B cell (primary cell): ENCODE data around the gene TALDO1. TPM values are rescaled to one million over a fixed set of nuclear protein-coding genes. Genes with fewer than 3 reads are reported as not detected.
"Not testable (repeated sequence)": the region's sequence is repeated elsewhere in the genome, so short reads cannot be mapped to it uniquely, and the experiment has no call there.

Experiments used
- ATAC-seq: fragments of 200-7000 bp; cut with Tn5 transposase; one replicate; pipeline ENCODE4 v1.10.0; 2021; ENCODE audit warnings: low read depth, mild to moderate bottlenecking, moderate number of reproducible peaks, moderate library complexity
- CTCF ChIA-PET: fragments of 350-600 bp; sonication (Branson Sonifier 250); formaldehyde crosslinking; loops from one replicate; lab custom pipeline; 2021; ENCODE audit warnings: antibody characterized with exemption, inconsistent platforms; lab: Charles Lee
- POLR2A ChIA-PET: fragments of 350-600 bp; sonication (Branson Sonifier 250); formaldehyde crosslinking; loops from one replicate; lab custom pipeline; 2021; ENCODE audit warnings: antibody characterized with exemption; lab: Charles Lee
- DNase-seq: peaks from one replicate; pipeline ENCODE4 v3.0.0; 2013
- H2AFZ ChIP-seq: 2 replicates; pipeline ENCODE4 v1.6.1; 2012; ENCODE audit warnings: mild to moderate bottlenecking, low read depth, low read length; ENCODE audit not compliant: insufficient read depth, poor library complexity, severe bottlenecking
- H3K27ac ChIP-seq, 2 donors: 1 replicate in 1 of 2; 2 replicates in 1 of 2; pipeline ENCODE4 v1.5.1; 2012 to 2013; ENCODE audit warnings: low read length in 2 of 2, mild to moderate bottlenecking in 2 of 2, moderate library complexity in 1 of 2
- H3K27me3 ChIP-seq, 4 experiments: fragments of 200-600 bp in 1 of 4; sonication (generic) in 1 of 4; replicated peaks in 1 of 4; 1 replicate in 2 of 4; 2 replicates in 2 of 4; pipeline versions ENCODE4 v1.6.1 to v1.7.0; 2013 to 2016; ENCODE audit warnings: low read length in 3 of 4, mild to moderate bottlenecking in 2 of 4, mixed read lengths in 1 of 4, moderate library complexity in 1 of 4; ENCODE audit not compliant: insufficient read depth in 4 of 4, control insufficient read depth in 3 of 4; ENCODE audit errors: control extremely low read depth in 1 of 4
- H3K36me3 ChIP-seq, 2 experiments: replicated peaks in 1 of 2; 1 replicate in 1 of 2; 2 replicates in 1 of 2; pipeline versions ENCODE4 v1.6.1 to v1.7.1; 2013; ENCODE audit warnings: low read length in 1 of 2; ENCODE audit not compliant: insufficient read depth in 2 of 2, control insufficient read depth in 1 of 2; ENCODE audit errors: control extremely low read depth in 1 of 2, extremely low read depth in 1 of 2
- H3K4me1 ChIP-seq, 2 donors: fragments of 200-600 bp in 1 of 2; sonication (generic) in 1 of 2; 1 replicate in 1 of 2; 2 replicates in 1 of 2; pipeline versions ENCODE4 v1.5.1 to v1.6.1; 2013 to 2017; ENCODE audit warnings: low read length in 2 of 2; ENCODE audit not compliant: control insufficient read depth in 2 of 2, insufficient read depth in 2 of 2
- H3K4me2 ChIP-seq: replicated peaks from 2 replicates; pipeline ENCODE3; 2012; ENCODE audit warnings: mild to moderate bottlenecking, low read depth, low read length; ENCODE audit not compliant: poor library complexity, severe bottlenecking
- H3K4me3 ChIP-seq, 5 experiments: fragments of 200-600 bp in 1 of 5; sonication (generic) in 1 of 5; 1 replicate in 3 of 5; 2 replicates in 2 of 5; pipeline versions ENCODE4 v1.5.1 to v1.7.0; 2011 to 2016; ENCODE audit warnings: low read length in 4 of 5, mild to moderate bottlenecking in 4 of 5, low read depth in 2 of 5, control low read depth in 1 of 5, moderate library complexity in 1 of 5; ENCODE audit not compliant: insufficient read depth in 1 of 5; ENCODE audit errors: control extremely low read depth in 1 of 5, extremely low read depth in 1 of 5
- H3K79me2 ChIP-seq: fragments of 200-600 bp; sonication (generic); one replicate; pipeline ENCODE4 v1.6.0; 2016; ENCODE audit warnings: low read length; ENCODE audit not compliant: control insufficient read depth, insufficient read depth
- H3K9ac ChIP-seq: fragments of 200-600 bp; sonication (generic); 2 replicates; pipeline ENCODE4 v1.6.1; 2017; ENCODE audit warnings: mild to moderate bottlenecking, low read length, moderate library complexity
- H3K9me3 ChIP-seq, 3 donors: one replicate each; pipeline versions ENCODE4 v1.6.1 to v1.7.1; 2013; ENCODE audit warnings: low read length in 2 of 3; ENCODE audit not compliant: control insufficient read depth in 2 of 3, insufficient read depth in 1 of 3; ENCODE audit errors: control extremely low read depth in 1 of 3
- H4K20me1 ChIP-seq: 2 replicates; pipeline ENCODE4 v1.6.0; 2012; ENCODE audit warnings: mild to moderate bottlenecking, low read length; ENCODE audit not compliant: insufficient read depth, control insufficient read depth, poor library complexity, severe bottlenecking
- H3K27ac Mint-ChIP-seq: one replicate; pipeline ENCODE4 v1.8.0; 2021; ENCODE audit warnings: mixed read lengths
- H3K27me3 Mint-ChIP-seq: one replicate; pipeline ENCODE4 v1.8.0; 2021; ENCODE audit warnings: mixed read lengths
- H3K4me1 Mint-ChIP-seq: one replicate; pipeline ENCODE4 v1.8.0; 2021; ENCODE audit warnings: mixed read lengths
- H3K4me3 Mint-ChIP-seq: one replicate; pipeline ENCODE4 v1.8.0; 2021; ENCODE audit warnings: mixed read lengths
- H3K9me3 Mint-ChIP-seq: one replicate; pipeline ENCODE4 v1.8.0; 2022; ENCODE audit warnings: mixed read lengths; ENCODE audit not compliant: insufficient read depth
- CTCF ChIP-seq: fragments of 200-600 bp; IDR thresholded peaks from one replicate; pipeline ENCODE4 v1.8.0; 2022; ENCODE audit warnings: antibody characterized with exemption, mild to moderate bottlenecking
- EZH2 ChIP-seq: IDR thresholded peaks from 2 replicates; pipeline ENCODE4 v1.6.1; 2012; ENCODE audit warnings: borderline replicate concordance, low read depth, mild to moderate bottlenecking, moderate library complexity, low read length; ENCODE audit not compliant: insufficient read depth, poor library complexity, severe bottlenecking
- WGBS: methylation state at CpG from one replicate; pipeline ENCODE4 v1.1.5; 2013; ENCODE audit warnings: missing lambda C conversion rate; ENCODE audit not compliant: insufficient coverage; 5-methylcytosine and 5-hydroxymethylcytosine counted together
- intact Hi-C: fragments of 100-400 bp; cut with micrococcal nuclease; formaldehyde crosslinking; loops from one replicate; pipeline ENCODE4 v1.10.0; 2022
- polyA plus RNA-seq: library from polyadenylated mRNA; depleted of rRNA; stranded (reverse); fragments of >200 nt; gene quantifications from 2 replicates; pipeline ENCODE4 v1.2.3, GENCODE V29; 2012
- total RNA-seq, 2 donors: library from RNA; stranded (reverse); fragments of 120-200 nt in 1 of 2; gene quantifications; 1 replicate in 1 of 2; 2 replicates in 1 of 2; pipeline versions ENCODE4 v1.2.3 to v1.2.4, GENCODE V29; 2013 to 2022

The TALDO1 gene
- total and polyA plus RNA-seq, 2 donors (not counting 1 experiment from before 2014, with no cell fraction given): 82.4 to 116 TPM

GRCh38 chr11:733072-733471 lies 14.2 kb upstream of the TALDO1 start:
- H2AFZ ChIP-seq: no peak overlapping the region
- CTCF ChIA-PET: no interaction called here
- H3K4me1 Mint-ChIP-seq: peaks cover 11% of the 10 kb centered on the region
- peaks cover 16% of the 10 kb centered on the region for H3K27me3 Mint-ChIP-seq
- 92% methylated on average over 20 of the region's 20 CpGs for WGBS
- TF ChIP-seq CTCF (no peak), EZH2 (no peak)
- no peaks in the 10 kb centered on the region for H4K20me1 ChIP-seq
- intact Hi-C loops: no loop called here
- ATAC-seq: no peak
- no peak overlapping the region for H3K27ac ChIP-seq
- peaks cover 0 to 10% (median 0%) of the 10 kb centered on the region in 4 experiments for H3K27me3 ChIP-seq
- DNase-seq: no peak
- no peak overlapping the region for H3K4me3 ChIP-seq
- no peaks in the 10 kb centered on the region for H3K79me2 ChIP-seq
- H3K36me3 ChIP-seq: no peaks in the 10 kb centered on the region
- POLR2A ChIA-PET: interaction anchor here (0.6 kb wide), 1 partner anchor 183 kb away, joined by 3 read pairs; no protein-coding TSS in a partner anchor
- no peaks in the 10 kb centered on the region for H3K9me3 Mint-ChIP-seq
- H3K9me3 ChIP-seq: no peaks in the 10 kb centered on the region
- no peak overlapping the region for H3K4me2 ChIP-seq
- H3K27ac Mint-ChIP-seq: no peak overlapping the region
- H3K9ac ChIP-seq: no peak overlapping the region
- no peak overlapping the region for H3K4me3 Mint-ChIP-seq
- peaks cover 9 to 13% of the 10 kb centered on the region in 2 donors for H3K4me1 ChIP-seq

GRCh38 chr11:734541-734940 lies 12.7 kb upstream of the TALDO1 start:
- H3K27ac ChIP-seq, POLR2A ChIA-PET, H3K9me3 Mint-ChIP-seq, H3K9me3 ChIP-seq, H3K9ac ChIP-seq, DNase-seq, H3K4me3 ChIP-seq, intact Hi-C loops, ATAC-seq, H3K36me3 ChIP-seq, H4K20me1 ChIP-seq, H3K4me2 ChIP-seq, H3K4me3 Mint-ChIP-seq, H3K27ac Mint-ChIP-seq, H3K79me2 ChIP-seq, H2AFZ ChIP-seq, CTCF ChIA-PET, H3K27me3 ChIP-seq: not testable (repeated sequence)
- H3K4me1 ChIP-seq: peaks cover 10 to 11% of the 10 kb centered on the region in 2 donors
- Mint-ChIP-seq H3K4me1 (peaks cover 12% of the 10 kb centered on the region), H3K27me3 (peaks cover 22% of the 10 kb centered on the region)
- WGBS: 95% methylated on average over 8 of the region's 26 CpGs
